ENCODE results near the gene LPP.

GRCh38 chr3:188468662-188469061, 314.7 kb downstream of the LPP start:
- no peak for TF ChIP-seq CTCF (IDR thresholded peaks at IDR 0.05; ENCODE audit: insufficient read depth, low read length)
- TF ChIP-seq POLR2AphosphoS5 (IDR thresholded peaks at IDR 0.05; ENCODE audit: low read depth), result no peak
- TF ChIP-seq REST (IDR thresholded peaks at IDR 0.05; ENCODE audit: insufficient replicate concordance, low read depth), result no peak
- TF ChIP-seq GABPA (IDR thresholded peaks at IDR 0.05; ENCODE audit: low read depth), result no peak
- no peak for TF ChIP-seq SPI1 (IDR thresholded peaks at IDR 0.05; ENCODE audit: borderline replicate concordance, low read depth)
